ENCODE data around the gene TMEM151B. TPM values are rescaled to one million over a fixed set of nuclear protein-coding genes. Genes with fewer than 3 reads are reported as not detected.
"Not testable (repeated sequence)": the region's sequence is repeated elsewhere in the genome, so short reads cannot be mapped to it uniquely, and the experiment has no call there.

TMEM151B gene
- total RNA-seq, 2 donors from 2014 or later: 0.12 to 0.19 TPM

DNA sequence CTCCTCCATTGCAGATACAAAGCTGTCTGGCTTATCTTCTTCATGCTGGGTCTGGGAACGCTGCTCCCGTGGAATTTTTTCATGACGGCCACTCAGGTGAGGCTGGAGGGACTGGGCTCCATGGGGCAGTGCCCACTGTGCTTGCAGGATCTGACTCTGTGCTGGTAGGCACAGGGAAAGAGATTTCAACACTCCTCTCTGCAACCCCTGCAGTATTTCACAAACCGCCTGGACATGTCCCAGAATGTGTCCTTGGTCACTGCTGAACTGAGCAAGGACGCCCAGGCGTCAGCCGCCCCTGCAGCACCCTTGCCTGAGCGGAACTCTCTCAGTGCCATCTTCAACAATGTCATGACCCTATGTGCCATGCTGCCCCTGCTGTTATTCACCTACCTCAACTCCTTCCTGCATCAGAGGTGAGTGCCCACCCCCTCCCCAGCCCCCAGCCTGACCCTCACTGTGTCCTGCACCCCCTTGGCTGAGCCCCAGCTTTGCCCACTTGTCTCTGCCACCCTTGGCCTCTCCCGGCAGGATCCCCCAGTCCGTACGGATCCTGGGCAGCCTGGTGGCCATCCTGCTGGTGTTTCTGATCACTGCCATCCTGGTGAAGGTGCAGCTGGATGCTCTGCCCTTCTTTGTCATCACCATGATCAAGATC, 40.7 kb upstream of the TMEM151B start:
- no peaks in the 10 kb centered on the region for H3K36me3 ChIP-seq
- DNase-seq: no peak
- no peak overlapping the region for H3K4me3 ChIP-seq
- no peak overlapping the region for H3K9ac ChIP-seq (ENCODE audit: low read depth in 2 of 2, low read length in 2 of 2)
- H3K27me3 ChIP-seq: no peaks in the 10 kb centered on the region
- no peaks in the 10 kb centered on the region for H3K9me3 ChIP-seq
- TF ChIP-seq, protein P1, sequence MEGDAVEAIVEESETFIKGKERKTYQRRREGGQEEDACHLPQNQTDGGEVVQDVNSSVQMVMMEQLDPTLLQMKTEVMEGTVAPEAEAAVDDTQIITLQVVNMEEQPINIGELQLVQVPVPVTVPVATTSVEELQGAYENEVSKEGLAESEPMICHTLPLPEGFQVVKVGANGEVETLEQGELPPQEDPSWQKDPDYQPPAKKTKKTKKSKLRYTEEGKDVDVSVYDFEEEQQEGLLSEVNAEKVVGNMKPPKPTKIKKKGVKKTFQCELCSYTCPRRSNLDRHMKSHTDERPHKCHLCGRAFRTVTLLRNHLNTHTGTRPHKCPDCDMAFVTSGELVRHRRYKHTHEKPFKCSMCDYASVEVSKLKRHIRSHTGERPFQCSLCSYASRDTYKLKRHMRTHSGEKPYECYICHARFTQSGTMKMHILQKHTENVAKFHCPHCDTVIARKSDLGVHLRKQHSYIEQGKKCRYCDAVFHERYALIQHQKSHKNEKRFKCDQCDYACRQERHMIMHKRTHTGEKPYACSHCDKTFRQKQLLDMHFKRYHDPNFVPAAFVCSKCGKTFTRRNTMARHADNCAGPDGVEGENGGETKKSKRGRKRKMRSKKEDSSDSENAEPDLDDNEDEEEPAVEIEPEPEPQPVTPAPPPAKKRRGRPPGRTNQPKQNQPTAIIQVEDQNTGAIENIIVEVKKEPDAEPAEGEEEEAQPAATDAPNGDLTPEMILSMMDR (IDR thresholded peaks at IDR 0.05): no peak
- no peak overlapping the region for H3K27ac ChIP-seq
- intact Hi-C loops (cut with DNase I): no loop called here
- H3K4me1 ChIP-seq: peaks cover 3% of the 10 kb centered on the region

DNA sequence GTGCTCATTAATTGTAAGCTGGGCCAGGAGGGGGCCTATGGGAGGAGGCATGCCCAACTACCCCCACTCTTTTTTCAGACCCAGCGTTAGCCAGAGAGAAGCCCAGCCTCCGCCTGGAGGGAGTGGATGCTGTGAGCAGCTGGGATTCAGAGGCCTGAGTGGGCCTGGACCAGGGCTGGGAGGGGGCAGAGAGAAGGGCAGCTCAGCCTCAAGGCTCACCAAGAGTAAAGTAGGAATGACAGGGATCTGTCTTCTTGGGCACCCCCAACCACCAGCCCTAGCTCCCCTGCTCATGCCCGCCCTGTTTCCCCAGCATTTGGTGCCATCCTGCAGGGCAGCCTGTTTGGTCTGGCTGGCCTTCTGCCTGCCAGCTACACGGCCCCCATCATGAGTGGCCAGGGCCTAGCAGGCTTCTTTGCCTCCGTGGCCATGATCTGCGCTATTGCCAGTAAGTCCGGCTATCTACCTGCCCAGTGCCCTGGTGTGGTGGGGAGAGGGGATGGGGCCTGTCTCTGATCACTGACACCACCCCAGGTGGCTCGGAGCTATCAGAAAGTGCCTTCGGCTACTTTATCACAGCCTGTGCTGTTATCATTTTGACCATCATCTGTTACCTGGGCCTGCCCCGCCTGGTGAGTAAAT, 40.1 kb upstream of the TMEM151B start:
- Histone ChIP-seq H3K4me3 (no peak overlapping the region), H3K27ac (no peak overlapping the region), H3K4me1 (peaks cover 3% of the 10 kb centered on the region), H3K9ac (ENCODE audit: low read depth in 2 of 2, low read length in 2 of 2) (no peak overlapping the region), H3K36me3 (no peaks in the 10 kb centered on the region), H3K9me3 (no peaks in the 10 kb centered on the region), H3K27me3 (no peaks in the 10 kb centered on the region)
- intact Hi-C loops (cut with DNase I): no loop called here
- TF ChIP-seq, protein P1 (IDR thresholded peaks at IDR 0.05): no peak
- no peak for DNase-seq

DNA sequence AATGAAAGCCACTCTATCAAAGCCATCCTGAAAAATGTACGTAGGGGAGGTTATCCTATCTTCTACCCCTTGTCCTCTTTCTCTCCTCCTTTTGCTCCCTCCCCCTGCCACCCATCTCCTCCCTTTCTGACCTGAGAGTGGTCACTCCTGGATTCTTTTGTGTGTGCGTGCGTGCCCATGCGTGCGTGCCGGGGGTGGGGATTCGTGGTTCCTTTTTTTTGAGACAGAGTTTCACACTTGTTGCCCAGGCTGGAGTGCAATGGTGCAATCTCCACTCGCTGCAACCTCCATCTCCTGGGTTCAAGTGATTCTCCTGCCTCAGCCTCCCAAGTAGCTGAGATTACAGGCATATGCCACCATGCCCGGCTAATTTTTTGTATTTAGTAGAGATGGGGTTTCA, 38.8 kb upstream of the TMEM151B start:
- H3K4me1 ChIP-seq; H3K4me3 ChIP-seq; DNase-seq; intact Hi-C loops (cut with DNase I); H3K9ac ChIP-seq (ENCODE audit: low read depth in 2 of 2, low read length in 2 of 2); H3K27me3 ChIP-seq; H3K9me3 ChIP-seq; H3K36me3 ChIP-seq; H3K27ac ChIP-seq: not testable (repeated sequence)

DNA sequence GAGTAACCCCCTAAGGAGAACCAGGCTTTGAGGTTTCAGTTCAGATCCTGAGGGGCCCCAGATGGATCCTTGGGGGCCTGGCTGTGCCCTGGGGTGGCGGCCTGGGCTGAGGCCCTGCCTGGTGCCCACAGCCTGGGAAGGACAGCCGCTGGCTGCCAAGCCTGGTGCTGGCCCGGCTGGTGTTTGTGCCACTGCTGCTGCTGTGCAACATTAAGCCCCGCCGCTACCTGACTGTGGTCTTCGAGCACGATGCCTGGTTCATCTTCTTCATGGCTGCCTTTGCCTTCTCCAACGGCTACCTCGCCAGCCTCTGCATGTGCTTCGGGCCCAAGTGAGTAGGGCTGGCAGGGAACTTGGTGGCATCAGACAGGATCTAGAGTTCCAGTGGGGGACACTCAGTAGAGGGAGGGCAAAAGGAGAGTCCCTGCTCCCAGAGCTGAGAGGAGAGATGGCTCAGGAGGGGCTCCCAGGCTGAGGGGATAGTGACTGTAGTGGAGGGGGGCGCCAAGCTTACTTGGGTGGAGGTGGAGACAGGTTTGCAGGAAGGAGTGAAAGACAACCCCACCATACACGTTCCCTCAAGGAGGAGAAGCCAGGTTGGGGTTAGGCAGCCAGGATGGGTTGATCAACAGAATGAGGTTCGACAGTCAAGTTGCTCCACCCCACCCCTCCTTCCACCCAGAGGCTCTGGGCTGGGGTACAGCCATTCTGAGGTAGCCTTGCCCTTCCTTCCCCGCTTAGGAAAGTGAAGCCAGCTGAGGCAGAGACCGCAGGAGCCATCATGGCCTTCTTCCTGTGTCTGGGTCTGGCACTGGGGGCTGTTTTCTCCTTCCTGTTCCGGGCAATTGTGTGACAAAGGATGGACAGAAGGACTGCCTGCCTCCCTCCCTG, 37.3 kb upstream of the TMEM151B start:
- Histone ChIP-seq H3K27ac (no peak overlapping the region), H3K4me1 (no peaks in the 10 kb centered on the region), H3K36me3 (no peaks in the 10 kb centered on the region), H3K4me3 (no peak overlapping the region), H3K9me3 (no peaks in the 10 kb centered on the region), H3K27me3 (no peaks in the 10 kb centered on the region), H3K9ac (ENCODE audit: low read depth in 2 of 2, low read length in 2 of 2) (no peak overlapping the region)
- TF ChIP-seq, protein P1 (IDR thresholded peaks at IDR 0.05): no peak
- intact Hi-C loops (cut with DNase I): loop anchor here (2.0 kb wide), 1 partner anchor 60 kb away; no protein-coding TSS in a partner anchor
- no peak for DNase-seq

DNA sequence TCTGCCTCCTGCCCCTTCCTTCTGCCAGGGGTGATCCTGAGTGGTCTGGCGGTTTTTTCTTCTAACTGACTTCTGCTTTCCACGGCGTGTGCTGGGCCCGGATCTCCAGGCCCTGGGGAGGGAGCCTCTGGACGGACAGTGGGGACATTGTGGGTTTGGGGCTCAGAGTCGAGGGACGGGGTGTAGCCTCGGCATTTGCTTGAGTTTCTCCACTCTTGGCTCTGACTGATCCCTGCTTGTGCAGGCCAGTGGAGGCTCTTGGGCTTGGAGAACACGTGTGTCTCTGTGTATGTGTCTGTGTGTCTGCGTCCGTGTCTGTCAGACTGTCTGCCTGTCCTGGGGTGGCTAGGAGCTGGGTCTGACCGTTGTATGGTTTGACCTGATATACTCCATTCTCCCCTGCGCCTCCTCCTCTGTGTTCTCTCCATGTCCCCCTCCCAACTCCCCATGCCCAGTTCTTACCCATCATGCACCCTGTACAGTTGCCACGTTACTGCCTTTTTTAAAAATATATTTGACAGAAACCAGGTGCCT, 36.6 kb upstream of the TMEM151B start:
- no peak for DNase-seq
- Histone ChIP-seq H3K9ac (ENCODE audit: low read depth in 2 of 2, low read length in 2 of 2) (no peak overlapping the region), H3K36me3 (no peaks in the 10 kb centered on the region), H3K27ac (no peak overlapping the region), H3K4me3 (no peak overlapping the region), H3K4me1 (no peaks in the 10 kb centered on the region), H3K9me3 (no peaks in the 10 kb centered on the region), H3K27me3 (no peaks in the 10 kb centered on the region)
- intact Hi-C loops (cut with DNase I): loop anchor here (2.0 kb wide), 1 partner anchor 61 kb away; no protein-coding TSS in a partner anchor
- TF ChIP-seq, protein P1 (IDR thresholded peaks at IDR 0.05): no peak

Data from colonic mucosa (tissue), 4 donors.